GM13977 (cell line): ENCODE measurements around the gene CNTFR.

Source experiments
- DNase-seq: peaks from one replicate; pipeline ENCODE4 v3.0.0; 2012; ENCODE audit warnings: low spot score
- CTCF ChIP-seq: IDR thresholded peaks from 2 replicates; pipeline ENCODE4 v1.5.1; 2012; ENCODE audit warnings: mild to moderate bottlenecking, control low read depth; ENCODE audit not compliant: insufficient read depth; ENCODE audit errors: extremely low read depth, missing control alignments
- in situ Hi-C: fragments of 300-500 bp; cut with MboI; formaldehyde crosslinking; loops from one replicate; pipeline ENCODE4 v1.12.0; 2022; ENCODE audit warnings: low sequenced_read_pairs, low pct_unique_long_range_greater_than_20kb, mixed read lengths, inconsistent platforms; ENCODE audit not compliant: unreplicated experiment

CNTFR gene

DNA sequence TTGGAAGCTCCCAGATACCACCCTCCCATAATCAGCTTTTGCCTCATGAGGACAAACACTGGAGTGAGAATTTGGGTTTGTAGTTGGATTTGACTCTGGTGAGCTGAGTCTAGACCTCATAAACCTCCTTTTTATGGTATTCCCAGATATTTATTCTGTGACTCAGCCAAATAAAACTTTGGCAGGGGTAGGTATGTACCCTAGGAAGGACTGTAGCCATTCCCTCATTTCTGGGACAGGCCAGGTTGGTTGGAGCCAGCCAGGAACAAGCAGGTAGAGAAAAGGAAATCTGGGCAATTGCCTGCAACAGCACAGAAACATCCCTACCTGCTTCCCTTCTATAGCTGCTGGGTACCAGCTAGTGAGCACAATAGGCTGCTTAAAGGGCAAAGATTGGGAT is 86.1 kb downstream of the CNTFR start:
- no peak for TF ChIP-seq CTCF
- in situ Hi-C loops, result no loop called here
- no peak for DNase-seq

GRCh38 chr9:34502891-34503290 is 86.6 kb downstream of the CNTFR start:
- in situ Hi-C loops, result no loop called here
- DNase-seq, result no peak
- TF ChIP-seq CTCF, result no peak

- no peak for DNase-seq
- in situ Hi-C loops, result no loop called here
- no peak for TF ChIP-seq CTCF
These were observed 87.1 kb downstream of the CNTFR start for GRCh38 chr9:34502471-34502870.

DNA sequence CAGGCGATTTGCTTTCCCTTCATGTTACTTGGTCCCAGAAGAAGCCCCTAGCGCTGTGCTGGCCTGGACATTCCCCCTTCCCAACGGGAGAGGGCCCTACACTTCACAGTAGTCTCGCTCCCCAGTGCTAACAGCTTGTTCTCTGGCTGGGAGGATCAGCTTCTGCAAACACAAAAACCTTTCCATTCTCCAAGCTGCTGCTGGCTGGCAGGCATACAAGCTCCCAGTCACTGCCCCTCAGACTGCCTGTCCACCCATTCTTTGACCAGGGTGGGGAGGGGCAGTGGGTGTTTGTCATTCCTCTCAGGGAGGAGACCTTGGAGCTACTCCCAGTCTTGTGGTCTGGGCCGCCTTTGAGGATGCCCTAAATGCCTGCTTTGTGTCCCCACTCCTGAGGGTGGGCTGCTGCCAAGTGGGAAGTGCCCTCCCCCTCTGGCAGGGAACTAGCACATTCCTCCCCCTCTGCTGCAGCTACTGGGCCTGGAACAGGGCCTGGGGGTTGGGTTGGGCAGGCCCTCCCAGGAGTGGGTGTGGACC is 87.6 kb downstream of the CNTFR start:
- in situ Hi-C loops, result no loop called here
- DNase-seq, result no peak
- no peak for TF ChIP-seq CTCF
